Spleen (tissue), 7 donors: Measurements from ENCODE around the gene LRRC3.

ENCODE experiments used
- CTCF ChIP-seq, 11 experiments: fragments of 200-600 bp in 7 of 11; fragments of 450-650 bp in 4 of 11; sonication (generic) in 4 of 11; IDR thresholded peaks in 8 of 11; conservative IDR thresholded peaks in 3 of 11; 1 replicate in 7 of 11; 2 replicates in 4 of 11; pipeline versions ENCODE4 v1.4.0 to v1.8.0; 2016 to 2021; ENCODE audit warnings: antibody characterized with exemption in 11 of 11, inconsistent platforms in 4 of 11, mild to moderate bottlenecking in 1 of 11
- POLR2A ChIP-seq, 3 donors: fragments of 450-650 bp; IDR thresholded peaks; one replicate each; pipeline ENCODE4 v1.5.1; 2017; ENCODE audit warnings: antibody characterized with exemption in 3 of 3, mild to moderate bottlenecking in 1 of 3
- POLR2AphosphoS5 ChIP-seq, 3 donors: sonication (generic); formaldehyde crosslinking; IDR thresholded peaks; one replicate each; pipeline ENCODE4 v1.5.1; 2017; ENCODE audit warnings: antibody characterized with exemption in 3 of 3
- donor health status: DM: no; HTN: no; CAD: no; lungs with moderate emphysema.
- donor health status: DM: no; HTN: no; CAD: no.
- donor health status: DM: no; HTN: no; CAD: no.

- no peak for TF ChIP-seq CTCF (IDR thresholded peaks at IDR 0.05 in 8 of 11, conservative IDR thresholded peaks at IDR 0.05 in 3 of 11)
- no peak for TF ChIP-seq POLR2AphosphoS5 (IDR thresholded peaks at IDR 0.05)
- no peak for TF ChIP-seq POLR2A (IDR thresholded peaks at IDR 0.05)
These were observed 4.9 kb upstream of the LRRC3 start for GRCh38 chr21:44450402-44450801.
